ENCODE results near the gene CCDC187.

The CCDC187 gene

DNA sequence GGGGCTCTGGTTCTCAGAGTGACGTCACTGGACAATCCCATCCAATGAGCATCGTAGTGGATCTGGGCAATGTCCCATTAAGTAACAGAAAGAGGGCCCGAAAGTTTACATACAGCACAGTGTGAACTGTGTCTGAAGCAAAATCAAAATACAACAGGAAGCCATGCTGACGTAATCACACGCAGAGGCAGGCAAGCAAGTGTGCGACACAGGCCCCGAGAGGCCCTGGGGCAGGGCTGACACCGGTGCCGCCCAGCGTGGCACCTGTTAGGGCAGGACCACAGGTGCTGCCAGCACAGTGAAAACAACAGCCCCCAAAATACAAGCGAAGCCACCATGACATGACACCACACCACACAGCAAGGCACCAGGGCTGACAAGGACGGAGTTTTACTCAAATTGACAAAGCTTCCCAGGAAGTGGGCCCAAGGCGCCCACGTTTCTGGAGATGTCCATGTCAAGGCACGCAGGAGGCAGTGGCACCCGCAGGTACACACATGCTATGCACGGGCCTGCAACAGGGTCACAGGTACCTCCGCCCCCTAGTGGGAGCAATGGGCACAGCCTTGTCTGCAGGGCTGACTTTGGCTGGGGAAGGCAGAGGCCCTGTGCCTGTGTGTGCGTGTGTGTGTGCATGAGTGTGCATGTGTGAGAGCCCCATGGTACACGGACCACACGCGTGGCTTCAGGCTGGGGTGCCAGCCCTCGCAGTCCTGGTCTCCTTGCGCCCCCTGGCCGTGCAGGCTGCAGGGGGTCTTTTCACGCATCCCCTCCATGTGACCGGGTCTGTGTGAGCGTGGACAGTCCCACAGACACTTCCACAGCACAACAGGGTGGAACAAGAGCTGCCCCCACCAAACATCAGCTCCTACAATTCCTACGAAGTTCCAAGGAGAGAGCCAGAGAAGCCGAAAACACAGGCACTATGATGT, 77.9 kb downstream of the CCDC187 start:
- peak in 1 of 2 experiments; percentile 1 for DNase-seq (ENCODE audit: low read depth in 2 of 2)

DNA sequence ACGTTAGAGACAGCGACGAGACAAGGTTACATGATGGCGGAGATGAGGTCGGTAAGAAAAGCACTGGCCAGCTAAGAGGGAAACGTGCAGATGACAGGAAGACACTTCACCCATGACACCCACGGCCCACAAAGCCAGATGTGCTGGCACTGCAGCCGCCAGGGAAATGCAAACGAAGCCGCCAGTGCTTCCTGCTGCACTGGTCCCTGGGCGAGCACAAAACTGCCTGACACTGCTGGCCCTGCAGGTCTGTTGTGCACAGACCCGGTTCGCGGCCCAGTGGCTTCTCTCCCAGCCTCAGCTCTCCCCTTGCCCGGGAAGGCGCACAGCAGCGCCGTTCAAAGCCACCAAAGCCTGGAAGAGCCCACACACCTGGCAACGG, 78.5 kb downstream of the CCDC187 start:
- no peak for DNase-seq (ENCODE audit: low read depth in 2 of 2)

DNA sequence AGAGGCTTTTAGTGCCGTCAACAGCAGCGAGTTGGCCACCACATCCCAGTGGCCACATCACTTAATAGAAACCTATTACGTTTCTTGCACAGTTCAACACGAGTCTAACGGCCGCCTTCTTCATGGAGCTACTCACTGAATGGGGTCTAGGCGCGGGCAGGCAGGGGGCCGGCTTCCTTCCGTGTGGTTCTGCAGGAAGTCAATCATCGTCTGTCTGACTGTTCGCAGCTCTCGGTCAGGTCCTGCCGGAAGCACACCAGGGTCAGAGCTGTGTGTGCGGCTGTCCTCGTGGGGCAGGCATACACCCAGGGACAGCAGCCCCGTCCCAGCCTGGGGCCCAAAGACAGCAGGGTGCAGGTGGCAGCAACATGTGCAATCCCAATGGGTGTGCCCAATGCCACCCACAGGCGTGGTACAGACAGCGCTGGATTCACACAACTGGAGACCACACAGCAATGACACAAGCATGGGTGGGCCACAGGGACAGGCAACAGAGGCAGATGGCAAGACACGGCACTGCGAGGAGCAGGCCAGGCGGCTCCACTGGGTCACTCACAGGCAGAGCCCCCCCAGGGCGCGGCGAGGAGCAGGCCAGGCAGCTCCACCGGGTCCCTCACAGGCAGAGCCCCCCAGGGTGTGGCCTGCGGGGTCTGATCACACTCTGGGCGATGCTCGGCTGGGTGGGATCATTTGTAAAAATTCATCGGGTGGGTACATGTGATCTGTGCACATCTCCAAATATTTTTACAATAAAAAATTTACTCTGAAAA, 79.8 kb downstream of the CCDC187 start:
- no peak for DNase-seq (ENCODE audit: low read depth in 2 of 2)

DNA sequence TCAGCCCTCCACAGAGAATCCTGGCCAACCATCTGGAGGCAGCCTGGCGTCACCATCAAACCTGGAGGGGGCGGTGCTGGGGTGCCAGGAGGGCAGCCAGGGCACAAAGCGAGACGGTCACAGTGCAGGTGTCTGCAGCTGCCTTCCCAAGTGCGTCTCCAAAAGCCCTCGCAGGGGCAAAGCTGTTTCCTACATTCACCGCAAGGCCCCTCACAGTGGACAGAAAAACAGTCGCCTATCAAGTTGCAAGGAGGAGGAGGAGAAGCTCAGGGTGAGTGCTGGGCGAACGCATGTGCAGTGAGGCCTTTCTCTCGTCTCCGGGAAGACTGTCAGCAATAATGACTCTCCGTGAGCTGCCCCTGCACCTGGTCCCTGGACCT, 81.0 kb downstream of the CCDC187 start:
- DNase-seq (ENCODE audit: low read depth in 2 of 2) = no peak

DNA sequence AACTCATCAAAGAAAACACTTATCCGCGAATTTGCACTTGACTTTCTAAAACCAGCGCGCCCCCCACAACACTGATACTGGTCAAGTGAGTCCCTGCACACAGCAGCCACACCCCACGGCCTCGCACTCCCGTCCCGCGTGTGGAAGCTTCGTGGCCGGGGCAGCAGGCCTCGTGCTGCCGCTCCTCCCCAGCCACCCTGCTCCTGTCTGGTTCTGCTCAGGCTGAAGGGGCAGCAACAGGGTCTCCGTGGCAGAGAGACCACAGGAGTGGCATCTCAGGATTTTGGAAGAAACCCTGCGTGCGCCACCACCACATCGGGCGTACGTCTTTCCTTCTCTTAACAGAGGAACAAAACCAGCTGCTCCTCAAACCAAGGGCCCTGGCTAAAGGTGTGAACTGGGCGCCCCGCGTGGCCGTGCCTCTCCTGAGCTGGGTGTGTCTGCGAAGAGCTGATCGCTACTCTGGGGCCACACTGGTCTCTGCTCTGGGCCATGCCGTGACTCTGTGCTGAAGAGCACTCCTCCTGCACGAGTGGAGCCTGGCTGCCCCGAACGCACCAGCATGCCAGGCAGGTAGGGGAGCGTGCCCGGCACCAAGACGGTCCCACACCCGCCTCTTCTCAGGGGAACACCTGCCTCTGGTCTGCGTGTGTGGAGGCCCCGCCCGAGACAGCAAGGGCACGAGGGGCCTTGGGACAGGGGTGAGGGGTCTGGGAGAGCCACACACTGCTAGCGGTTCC, 81.6 kb downstream of the CCDC187 start:
- DNase-seq (ENCODE audit: low read depth in 2 of 2) = no peak

DNA sequence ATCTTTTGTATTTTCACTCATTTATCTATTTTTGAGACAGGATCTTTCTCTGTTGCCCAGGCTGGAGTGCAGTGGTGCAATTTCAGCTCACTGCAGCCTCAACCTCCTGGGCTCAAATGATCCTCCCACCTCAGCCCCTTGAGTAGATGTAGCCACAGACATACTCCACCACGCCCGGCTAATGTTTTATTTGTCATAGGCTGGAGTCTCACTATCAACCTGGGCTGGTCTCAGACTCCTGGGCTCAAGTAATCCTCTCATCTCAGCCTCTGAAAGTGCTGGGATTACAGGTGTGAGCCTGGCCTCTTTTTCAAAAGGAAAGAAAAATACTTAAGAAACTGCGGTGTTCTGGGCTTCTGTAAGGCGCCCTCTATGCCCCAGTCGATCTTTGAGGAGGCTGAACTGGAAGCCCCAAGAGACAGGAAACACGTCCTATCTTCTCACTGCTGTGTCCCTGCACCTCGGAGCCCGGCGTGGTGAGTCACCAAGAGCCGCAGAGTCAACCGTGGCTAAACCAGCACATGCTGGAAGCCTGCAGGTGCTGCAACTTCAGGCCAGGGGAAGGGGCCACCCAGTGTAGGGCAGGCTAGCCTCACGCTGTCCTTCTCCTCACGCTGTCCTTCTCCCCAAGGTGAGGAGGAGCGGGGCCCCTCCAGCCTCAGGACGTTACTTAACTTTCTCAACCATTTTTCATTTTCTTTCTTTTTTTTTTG, 83.7 kb downstream of the CCDC187 start:
- DNase-seq (ENCODE audit: low read depth in 2 of 2) = no peak

DNA sequence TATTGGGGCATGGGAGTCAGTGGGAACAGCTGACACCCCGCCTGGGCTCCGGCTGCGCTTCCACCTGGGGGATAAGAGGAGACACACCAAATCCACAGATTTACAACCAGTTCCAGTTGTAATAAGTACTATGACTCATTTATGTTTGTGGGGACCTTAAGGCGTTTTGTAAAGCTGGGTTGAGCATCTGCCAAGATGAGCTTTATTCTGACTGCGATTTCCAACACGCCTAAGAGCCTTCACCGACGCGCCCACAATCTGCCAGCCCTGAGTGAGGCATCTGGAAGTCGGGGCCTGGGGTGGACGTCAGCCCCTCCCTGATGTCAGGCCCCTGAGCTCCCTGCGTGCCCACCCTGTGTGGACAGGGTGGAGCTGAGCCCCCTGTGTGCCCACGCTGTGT, 84.6 kb downstream of the CCDC187 start:
- DNase-seq (ENCODE audit: low read depth in 2 of 2) = no peak

DNA sequence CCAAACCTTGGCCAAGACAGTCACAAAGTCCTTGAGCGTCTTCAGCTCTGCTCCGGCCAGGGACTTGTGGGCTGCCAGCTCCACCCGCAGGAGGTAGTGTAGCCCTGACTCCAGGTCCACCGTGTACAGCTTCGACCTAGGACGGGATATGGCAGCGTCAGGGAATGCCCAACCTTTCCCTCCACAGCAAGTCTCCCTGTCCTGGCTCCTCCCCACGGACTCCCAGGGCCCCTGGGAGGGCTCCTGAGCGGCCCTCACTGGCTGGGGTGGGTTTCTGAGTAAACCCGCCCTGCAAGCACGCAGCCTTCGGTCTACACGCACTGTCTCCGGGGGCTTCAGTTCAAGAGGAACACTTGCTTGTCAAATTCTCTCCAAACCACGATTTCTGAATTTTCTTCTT, 85.2 kb downstream of the CCDC187 start:
- no peak for DNase-seq (ENCODE audit: low read depth in 2 of 2)

DNA sequence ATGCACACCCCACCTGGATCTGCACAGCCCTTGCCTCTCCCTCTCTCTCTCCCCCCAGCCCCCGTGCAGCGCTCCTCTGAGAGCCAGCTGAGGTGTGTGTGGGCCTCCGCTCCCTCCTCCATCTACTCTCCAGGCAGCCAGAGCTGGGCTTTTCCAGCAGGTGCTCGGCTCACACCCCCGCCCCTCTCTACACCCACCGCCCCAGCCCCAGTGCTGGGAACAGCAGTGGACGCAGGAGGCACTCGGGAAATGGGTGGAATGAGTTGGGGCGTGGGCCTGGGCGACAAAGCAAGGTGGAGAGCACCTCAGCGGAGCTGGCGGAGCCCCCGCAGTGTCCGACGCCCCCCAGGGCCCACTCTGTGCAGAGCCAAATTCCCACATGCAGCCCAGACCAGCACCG, 85.6 kb downstream of the CCDC187 start:
- no peak for DNase-seq (ENCODE audit: low read depth in 2 of 2)

DNA sequence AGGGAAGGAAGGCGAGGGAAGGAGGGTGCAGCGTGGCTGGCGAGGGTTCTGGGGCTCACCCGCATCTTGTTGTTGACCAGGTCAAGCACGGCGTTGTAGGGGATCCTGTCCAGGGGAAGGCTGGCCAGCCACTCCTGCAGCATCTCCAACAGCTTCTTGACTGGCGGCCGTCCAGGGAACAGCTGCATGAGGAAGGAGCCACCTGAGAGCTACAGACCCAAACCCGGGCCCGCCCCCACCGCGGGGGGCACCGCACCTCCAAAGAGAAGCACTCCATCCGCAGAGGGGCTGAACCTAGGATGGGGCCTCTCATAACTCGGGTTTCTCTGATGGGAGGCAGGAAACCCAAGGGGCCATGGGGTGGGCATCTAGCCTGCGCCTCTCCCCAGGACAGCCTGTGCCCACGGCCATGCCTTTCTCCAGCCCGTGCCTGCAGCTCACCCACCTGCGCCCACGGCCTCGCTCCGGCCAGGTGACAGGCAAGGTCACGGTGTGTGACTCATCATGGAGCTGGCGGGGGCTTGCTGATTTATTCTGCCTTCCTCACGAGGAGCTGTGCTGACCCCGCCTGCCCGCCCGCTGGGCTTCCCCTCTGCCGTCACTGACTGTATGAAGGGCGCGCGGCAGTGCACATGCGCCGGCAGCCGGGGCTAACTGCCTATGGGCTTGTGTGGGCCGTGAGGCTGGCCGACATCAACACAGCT, 87.2 kb downstream of the CCDC187 start:
- no peak for DNase-seq (ENCODE audit: low read depth in 2 of 2)

DNA sequence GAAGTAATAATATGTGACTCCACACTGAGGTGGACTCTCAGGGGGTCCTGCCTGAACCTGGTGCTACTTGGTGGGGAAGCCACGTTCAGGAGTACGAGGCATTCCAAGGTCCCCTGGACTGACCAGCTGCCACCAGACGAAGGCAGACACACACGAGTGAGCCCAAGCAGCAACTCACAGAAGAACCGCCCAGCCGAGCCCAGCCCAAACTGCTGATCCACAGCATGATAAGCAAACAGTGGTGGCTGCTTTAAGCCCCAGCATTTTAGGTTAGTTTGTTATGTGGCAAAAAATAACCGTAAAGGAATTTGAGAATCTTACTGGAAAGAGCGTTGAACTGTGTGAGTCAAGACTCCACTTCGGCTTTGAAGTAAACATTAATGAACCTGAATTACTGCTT, 90.2 kb downstream of the CCDC187 start:
- no peak for DNase-seq (ENCODE audit: low read depth in 2 of 2)

DNA sequence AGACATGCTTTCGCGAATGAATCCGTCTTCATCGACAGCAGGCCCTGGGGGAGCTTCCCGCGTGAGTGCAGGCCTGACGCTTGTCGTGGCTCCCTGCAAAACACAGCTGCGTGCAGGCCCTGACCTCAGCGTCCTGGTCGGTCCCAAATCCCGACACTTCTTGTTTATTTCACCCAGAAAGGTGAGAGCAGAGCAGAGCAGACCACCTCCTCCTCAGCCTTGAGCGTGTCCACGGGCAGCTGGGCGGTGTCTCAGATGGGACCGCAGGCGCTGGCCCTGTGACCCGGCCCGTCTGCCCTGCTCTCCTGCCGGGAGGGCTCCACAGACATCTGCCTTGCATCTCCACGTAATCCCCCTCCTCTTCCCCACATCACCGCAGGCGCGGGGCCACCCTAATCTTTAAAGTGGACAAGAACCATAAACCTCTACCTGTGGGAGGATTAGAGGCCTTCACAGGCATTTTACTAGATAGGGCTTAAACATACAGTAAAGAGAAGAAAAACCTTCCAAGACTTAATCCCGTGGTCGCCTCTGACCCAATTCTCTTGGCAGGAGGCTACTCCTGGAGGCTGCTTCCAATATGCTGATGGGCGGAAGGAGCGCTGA, 91.4 kb downstream of the CCDC187 start:
- no peak for DNase-seq (ENCODE audit: low read depth in 2 of 2)

DNA sequence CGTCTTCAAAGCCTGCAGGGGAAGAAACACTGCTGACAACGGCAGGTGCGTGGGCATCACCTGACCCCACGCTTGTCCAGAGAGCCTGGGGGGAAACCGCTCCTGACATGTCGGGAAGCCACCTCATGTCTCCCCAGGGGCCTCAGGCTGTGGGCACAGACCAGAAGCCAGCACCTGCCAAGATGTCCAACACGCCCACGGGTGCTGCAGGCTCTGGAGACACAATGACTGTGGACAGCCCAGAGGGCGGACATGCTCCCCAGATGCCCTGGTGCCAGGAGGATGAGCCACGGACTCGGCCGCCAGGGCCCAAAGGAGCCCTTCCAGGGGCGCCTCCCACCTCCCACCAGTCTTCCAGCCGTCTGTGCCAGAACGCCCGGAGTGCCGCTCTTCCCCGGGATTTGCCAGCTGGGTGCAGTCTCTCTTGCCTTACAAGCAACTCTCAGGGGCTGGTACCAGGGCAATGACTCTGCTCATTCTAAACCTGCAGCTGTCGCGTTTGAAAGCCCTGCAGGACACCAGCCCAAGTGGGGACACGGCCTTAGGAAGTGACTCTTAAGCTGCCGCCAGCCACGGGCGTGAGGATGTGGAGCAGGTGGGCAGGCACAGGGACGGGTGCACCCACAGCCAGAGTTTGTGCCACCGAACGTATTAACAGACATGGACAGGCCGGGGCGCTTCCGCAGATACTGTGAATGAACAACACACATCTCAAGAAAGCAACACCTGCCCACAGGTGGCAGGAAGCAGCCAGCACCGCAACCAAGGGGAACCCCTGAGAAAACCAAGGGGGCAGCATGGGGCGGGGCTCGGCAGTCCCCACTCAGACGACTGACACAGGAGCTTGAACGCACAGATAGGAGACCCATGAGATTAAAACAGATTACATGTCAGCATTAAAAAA, 92.2 kb downstream of the CCDC187 start:
- no peak for DNase-seq (ENCODE audit: low read depth in 2 of 2)

DNA sequence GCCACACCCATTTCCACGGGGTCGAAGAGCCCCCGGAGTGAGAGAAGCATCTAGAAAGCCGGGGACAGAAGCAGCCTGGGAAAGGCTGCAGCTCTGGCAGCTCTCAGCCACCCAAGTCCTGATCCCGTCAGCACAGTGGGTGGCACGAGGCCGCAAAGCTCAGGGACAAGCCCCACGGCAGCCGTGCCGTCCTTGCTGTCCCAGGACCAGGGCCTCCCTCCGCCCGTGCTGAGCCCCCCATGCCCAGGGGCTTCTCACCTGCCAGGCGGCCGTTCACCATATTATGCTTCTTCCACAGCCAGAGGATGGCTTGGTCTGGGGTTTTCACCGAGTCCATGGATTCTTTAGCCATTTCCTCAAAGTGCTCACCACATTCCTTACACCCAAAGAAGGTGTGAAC, 92.9 kb downstream of the CCDC187 start:
- no peak for DNase-seq (ENCODE audit: low read depth in 2 of 2)

DNA sequence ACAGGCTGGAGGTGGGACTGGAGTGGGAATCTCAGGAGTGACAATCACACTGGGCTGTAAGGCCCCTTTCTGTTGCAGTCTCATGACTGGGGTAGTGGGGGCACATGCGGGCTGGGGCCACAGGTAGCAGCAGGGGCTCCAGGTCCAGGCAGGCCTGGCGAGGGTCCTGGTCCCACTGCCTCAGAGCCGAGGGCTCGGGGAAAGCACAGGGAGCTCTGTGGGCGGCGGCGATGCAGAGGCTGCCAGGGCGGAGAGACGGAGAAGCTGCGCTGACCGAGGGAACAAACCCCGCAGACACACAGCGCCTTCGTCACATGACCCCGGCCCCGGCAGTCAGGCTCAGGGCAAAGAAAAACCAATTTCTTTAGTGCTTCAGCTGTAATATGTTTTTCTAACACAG, 93.6 kb downstream of the CCDC187 start:
- no peak for DNase-seq (ENCODE audit: low read depth in 2 of 2)

DNA sequence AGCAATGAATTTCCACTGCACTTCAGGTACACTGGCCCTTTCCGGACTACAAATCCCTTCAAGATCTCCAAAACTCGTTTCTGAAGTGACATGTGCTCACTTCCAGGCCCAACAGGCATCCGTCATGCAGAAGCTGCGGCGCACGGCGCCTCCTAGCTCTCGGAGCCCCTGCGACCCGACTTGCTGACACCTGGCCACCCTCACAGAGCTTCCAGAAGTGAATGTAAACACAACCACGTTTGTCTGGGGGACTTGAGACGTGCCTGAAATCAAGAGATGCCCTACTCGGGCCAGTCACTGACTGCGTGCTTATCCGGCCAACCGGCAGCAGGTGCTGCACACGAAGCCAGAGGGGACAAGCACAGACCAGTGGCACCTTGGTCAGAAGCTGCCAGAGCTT, 94.1 kb downstream of the CCDC187 start:
- no peak for DNase-seq (ENCODE audit: low read depth in 2 of 2)

DNA sequence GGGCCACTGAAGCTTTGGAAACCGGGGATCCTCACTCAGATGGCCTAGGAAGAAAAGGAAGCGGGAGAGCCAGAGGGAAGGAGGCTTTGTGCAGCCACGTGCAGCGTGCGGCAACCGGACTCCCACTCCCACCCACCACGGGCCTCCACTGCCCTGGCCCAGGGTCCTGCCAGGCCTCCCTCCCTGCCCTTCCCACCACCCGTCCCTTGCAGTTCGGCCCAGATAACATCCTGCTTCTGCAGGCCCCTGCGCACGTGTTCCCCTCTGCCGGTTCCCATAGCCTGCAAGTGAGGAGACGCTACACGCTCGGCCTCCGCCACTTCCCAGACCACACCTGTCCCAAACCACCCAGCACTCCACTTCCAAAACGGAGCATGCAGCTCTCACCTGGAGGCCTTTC, 94.7 kb downstream of the CCDC187 start:
- DNase-seq (ENCODE audit: low read depth in 2 of 2) = no peak

DNA sequence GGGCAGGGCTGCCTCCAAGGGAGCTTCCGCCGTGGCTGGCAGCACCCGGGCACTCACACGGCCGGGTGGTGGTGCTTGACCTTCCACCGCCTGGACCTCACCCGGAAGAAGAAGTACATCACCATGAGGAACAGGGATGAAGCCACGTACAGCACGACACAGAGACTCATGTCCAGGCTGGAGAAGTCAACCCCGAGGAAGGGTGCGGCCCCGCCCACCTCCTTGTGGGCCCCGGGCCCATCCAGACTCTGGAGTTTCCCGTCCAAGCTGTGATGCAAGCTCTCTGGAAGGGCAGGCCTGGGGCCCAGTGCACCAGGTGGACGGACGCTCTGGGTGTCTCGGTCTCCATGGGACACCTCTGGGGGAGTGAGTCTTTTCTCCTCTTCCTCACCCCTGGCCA, 95.2 kb downstream of the CCDC187 start:
- no peak for DNase-seq (ENCODE audit: low read depth in 2 of 2)

DNA sequence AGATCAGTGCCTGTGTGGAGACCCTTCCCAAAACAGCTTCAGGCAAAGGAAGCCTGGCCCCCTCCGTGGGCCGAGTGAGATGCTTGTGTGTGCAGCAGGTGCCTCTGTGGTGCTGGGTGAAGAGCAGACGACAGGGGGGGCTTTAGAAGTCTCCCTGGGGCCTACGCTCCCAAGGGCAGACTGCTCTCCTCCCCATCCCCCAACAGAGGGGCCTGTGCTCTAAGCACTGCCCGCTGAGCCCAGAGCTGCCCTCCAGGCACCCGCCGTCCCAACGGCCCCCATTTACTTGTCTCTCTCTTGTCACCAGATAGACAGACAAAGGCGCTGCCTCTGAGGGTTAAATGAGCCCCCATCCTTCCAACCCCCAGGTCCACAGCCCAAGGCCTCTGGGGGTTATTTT, 96.3 kb downstream of the CCDC187 start:
- no peak for DNase-seq (ENCODE audit: low read depth in 2 of 2)

Measured in fibroblast of skin of left biceps (primary cell).